HEK293 (cell line): ENCODE data around the gene BCL11B.

ENCODE experiments used
- CTCF ChIP-seq: fragments of 450-650 bp; formaldehyde crosslinking; IDR thresholded peaks from 2 replicates; pipeline ENCODE4 v1.5.1; 2016; ENCODE audit warnings: missing biosample characterization, missing genetic modification characterization
- YY1 ChIP-seq: fragments of 450-650 bp; formaldehyde crosslinking; IDR thresholded peaks from 2 replicates; pipeline ENCODE4 v1.5.1; 2018; ENCODE audit warnings: missing biosample characterization, missing genetic modification characterization
- ZBTB10 ChIP-seq: fragments of 450-650 bp; formaldehyde crosslinking; IDR thresholded peaks from 2 replicates; pipeline ENCODE4 v1.5.1; 2016; ENCODE audit warnings: missing biosample characterization, missing genetic modification characterization
- ZNF548 ChIP-seq: fragments of 450-650 bp; formaldehyde crosslinking; IDR thresholded peaks from 2 replicates; pipeline ENCODE4 v1.5.1; 2016; ENCODE audit warnings: missing biosample characterization, missing genetic modification characterization

- no peak for TF ChIP-seq ZBTB10 (tag by site-specific recombination)
- no peak for TF ChIP-seq CTCF (tag by site-specific recombination)
- TF ChIP-seq YY1 (tag by site-specific recombination), result no peak; the same call in 1 of the 2 replicates
- no peak for TF ChIP-seq ZNF548 (tag by site-specific recombination)
Measured at GRCh38 chr14:99261912-99262787, 9.8 kb downstream of the BCL11B start.
